ENCODE data around the gene SRRM4.
"Not testable (repeated sequence)": the region's sequence is repeated elsewhere in the genome, so short reads cannot be mapped to it uniquely, and the experiment has no call there.

The SRRM4 gene, protein sequence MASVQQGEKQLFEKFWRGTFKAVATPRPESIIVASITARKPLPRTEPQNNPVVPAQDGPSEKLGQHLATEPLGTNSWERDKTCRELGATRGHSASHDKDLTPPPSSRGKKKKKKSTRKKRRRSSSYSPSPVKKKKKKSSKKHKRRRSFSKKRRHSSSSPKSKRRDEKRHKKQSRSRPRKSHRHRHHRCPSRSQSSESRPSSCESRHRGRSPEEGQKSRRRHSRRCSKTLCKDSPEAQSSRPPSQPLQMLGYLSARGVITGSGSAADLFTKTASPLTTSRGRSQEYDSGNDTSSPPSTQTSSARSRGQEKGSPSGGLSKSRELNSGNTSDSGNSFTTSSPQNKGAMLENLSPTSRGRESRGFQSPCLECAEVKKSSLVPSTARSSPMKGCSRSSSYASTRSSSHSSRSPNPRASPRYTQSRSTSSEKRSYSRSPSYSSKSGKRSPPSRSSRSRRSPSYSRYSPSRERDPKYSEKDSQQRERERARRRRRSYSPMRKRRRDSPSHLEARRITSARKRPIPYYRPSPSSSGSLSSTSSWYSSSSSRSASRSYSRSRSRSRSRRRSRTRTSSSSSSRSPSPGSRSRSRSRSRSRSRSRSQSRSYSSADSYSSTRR

DNA sequence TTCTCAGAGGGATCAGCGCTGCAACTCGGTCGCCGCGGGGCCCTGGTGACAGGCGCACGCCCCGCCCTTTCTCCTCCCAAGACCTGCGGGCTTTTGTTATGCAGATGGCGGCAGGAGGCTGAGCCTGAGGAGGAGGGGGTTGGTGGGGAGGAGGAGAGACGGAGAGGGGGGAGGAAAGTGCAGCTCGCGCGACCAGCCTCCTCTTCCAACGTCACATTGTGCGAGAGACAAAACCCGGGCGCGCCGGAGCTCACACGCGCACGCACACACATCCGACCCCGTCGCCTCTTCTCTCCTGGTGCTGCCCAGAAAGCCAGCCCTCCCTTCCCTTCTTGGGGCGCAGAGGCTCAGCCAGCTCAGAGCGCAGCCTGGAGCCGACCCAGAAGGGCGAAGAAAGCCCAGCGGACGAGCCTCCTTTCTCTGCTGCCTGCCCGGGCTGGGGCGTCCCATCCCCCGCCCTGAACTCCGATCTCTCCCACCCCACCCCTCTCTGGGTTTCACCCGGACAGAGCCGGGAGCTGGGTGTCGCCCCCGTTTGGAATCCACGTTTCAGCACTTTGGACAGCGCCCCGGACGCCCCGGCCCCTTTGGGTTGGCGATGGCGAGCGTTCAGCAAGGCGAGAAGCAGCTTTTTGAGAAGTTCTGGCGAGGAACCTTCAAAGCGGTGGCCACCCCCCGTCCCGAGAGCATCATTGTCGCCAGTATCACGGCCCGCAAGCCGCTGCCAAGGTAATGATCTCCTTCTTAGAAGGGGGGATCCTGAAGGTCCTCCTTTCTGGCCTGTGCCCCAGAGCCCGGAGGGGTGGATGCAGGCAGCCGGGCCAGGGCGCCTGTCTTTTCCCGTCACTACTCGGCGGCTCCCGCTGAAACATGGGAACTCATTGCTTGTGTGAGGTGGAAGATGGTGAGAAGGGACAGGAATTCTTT is at the start of gene SRRM4:
Gene SRRM4 (plus strand): TSS at position 257 of the 927 bp plus-strand sequence. CDS start 342 bp downstream, at position 599.
- no peak for DNase-seq (ENCODE audit: low read depth)

DNA sequence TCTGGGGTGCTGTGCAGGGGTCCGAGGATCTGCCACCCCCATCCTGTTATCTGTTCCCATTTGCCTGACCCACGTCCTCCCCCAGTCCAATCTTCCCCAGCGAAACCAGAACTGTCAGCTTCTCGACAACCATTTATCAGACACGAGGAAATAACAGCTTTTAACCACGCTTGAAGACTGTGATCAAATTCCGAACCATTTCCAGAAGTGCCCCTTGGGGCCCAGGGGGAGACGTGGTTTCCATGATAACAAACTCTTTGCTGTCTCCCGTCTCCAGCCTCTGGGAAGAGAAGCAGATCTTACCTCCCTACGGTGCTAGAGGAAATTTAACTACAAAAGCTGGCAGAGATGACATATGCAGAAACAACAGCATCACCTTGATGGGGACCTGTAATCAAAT is 35.1 kb upstream of the SRRM4 start:
- DNase-seq (ENCODE audit: low read depth): no peak

DNA sequence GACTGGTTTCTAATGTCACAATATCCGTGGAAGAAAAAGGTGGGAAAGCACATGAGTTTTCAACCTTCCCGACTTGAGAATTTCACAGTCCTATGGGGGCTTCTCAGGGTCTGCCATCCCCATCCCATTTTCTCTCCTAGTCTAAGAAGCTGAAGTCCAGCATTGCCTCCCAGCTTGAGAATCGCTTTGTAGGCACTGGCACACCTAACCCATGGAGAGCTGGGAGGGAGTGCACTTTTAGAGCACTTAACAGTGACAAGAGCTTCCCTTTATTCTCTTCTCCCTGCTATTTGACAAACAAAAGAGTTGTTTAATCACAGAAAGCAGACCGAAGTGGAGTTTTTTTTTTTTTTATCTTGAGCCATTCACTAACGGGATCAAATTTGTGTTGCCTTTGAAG is 22.8 kb upstream of the SRRM4 start:
- no peak for DNase-seq (ENCODE audit: low read depth)

DNA sequence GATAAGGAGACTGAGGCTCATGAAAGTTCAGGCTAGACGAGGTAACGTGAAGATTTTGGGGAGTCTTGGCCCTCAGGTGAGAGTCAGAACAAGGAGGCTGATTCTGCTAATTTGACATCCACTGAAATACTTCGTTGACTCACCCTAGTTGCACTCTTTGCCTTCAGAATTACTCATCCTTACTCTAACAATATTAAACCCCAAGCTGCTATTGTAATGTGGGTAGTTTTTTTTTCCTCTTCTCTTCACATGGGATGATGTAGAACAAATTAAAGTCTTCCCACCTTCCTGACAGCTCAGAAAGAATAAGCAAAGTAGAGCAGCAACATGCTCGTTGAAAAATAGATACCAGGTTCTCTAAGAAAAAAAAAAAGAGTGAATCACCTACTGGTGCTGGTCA is 22.0 kb upstream of the SRRM4 start:
- DNase-seq (ENCODE audit: low read depth): no peak

DNA sequence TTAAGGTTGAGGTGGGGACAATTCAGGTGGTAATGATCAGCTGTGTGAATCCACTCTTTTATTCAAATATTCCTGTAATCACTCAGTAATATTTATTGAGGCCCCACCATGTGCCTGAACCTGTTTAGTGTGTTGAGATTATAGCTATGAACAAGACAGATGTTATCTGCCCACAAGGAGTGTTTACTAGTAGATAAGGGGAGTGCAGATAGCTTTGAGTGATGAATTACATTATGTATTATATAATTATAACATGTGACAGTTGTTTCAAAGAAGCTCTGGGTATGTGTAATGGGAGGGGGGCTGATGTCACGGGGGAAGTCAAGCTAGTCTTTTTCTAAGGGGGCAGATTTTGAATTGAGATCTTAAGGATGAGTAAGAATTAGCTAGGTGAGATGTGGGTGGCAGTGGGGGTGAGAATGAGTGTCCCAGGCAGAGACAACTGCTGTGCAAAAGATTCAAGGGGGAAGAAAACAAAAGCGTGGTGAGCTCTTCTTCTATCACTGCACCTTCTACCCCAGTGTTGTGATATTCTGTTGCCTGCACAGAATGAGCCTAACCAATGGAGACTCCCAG is 21.3 kb upstream of the SRRM4 start:
- DNase-seq (ENCODE audit: low read depth): no peak

DNA sequence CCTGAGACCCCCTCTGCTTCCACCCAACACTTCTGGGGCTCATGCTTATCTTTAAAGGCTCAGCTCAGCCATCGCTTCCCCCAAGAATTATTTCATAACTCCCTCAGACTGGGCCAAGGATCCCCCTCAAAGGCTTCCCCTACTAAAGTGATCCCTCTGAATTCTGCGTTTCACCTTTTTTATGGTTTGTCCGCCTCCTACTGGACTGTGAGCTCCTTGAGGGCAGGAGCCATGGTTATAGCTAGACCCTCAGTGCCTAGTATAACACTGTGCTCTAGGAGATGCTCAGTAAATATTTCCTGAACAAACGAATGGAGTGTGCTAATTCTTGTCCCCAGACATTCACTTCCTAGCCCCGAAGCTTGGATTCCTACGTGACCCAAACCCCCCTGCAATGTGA is 20.5 kb upstream of the SRRM4 start:
- no peak for DNase-seq (ENCODE audit: low read depth)

DNA sequence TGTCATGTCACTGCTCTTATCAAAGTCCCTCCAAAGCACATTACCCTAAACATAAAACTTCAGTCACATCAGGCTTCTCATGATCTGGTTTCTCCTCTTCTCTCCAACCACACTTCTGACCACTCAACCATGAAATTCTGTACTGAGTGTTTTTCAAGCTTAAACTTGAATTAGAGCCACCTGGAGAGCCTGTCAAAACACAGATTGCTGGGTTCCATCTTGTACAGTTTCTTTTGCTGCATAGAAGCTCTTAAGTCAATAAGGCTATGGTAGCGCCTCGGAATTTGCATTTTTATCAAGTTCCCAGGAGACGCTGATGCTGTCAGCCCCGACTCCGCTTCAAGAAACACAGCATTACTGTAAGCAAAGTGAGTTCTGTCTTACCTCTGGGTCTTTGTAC is 16.4 kb upstream of the SRRM4 start:
- DNase-seq (ENCODE audit: low read depth): no peak

DNA sequence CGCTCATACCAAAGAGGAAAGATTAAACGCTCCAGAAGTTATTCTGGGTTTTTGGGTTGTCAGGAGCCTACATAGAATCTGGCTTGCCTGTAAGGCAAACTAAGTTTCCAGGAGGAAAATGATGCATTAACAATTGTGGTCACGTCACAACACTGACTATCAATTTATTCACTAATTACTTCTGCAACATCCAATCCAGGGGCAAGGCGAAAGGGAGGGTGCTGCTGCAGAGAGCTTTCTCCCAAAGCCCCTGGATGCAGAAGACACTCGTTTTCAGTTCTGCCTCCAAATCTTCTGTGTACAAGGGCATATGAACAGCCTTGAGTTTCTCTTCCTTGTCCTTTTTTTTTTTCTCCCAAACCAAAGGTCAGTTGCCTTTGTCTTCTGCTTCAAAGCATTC is 10.5 kb upstream of the SRRM4 start:
- no peak for DNase-seq (ENCODE audit: low read depth)

DNA sequence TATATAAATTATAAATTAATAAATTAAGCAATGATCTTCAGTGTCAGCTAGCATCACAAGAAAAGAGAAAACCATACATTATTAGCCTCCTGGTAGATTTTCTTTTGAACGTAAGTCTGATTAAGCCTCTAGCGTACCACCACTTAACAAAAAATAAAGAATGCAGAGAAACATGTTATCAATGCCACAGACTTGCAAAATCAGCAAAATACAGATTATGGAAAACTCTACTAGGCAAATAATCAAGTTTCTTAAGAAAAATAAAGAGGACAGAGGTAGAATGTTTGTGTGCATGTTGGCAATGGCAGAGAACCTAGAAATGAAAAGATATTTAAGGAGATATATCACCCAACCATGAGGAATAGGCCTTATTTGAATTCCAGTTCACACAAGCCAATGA is 8.4 kb upstream of the SRRM4 start:
- DNase-seq (ENCODE audit: low read depth): no peak

DNA sequence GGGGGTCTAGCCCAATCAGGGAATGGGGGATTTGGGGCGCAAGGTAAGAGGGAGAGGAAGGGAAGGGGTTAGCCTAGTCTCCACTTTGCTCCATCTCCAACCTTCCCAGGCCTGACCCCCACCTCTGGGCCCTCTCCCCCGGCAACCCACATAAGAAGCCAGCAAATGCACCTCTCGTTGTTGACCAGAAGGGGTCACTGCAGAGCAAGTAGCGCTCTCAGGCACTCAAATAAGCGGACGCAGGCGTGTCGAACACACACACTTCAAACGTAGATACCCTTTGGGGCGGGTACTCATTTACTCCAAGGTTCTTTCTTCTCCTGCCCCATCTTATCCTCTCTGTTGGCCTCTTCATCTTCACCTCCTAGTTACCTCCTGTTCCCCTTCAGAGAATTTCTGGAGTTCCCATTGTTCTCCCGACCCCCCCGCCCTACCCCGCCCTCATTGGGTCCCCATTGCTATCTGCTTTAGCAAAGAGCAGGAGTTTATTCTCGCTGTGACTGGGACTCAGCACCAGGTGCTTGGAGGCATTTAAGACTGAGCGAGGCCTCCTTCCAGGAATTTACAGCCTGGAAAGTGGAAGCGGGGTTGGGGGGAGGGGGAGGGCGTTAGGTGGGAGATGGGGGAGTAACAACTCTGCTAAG is 1.5 kb upstream of the SRRM4 start:
- DNase-seq (ENCODE audit: low read depth): no peak

DNA sequence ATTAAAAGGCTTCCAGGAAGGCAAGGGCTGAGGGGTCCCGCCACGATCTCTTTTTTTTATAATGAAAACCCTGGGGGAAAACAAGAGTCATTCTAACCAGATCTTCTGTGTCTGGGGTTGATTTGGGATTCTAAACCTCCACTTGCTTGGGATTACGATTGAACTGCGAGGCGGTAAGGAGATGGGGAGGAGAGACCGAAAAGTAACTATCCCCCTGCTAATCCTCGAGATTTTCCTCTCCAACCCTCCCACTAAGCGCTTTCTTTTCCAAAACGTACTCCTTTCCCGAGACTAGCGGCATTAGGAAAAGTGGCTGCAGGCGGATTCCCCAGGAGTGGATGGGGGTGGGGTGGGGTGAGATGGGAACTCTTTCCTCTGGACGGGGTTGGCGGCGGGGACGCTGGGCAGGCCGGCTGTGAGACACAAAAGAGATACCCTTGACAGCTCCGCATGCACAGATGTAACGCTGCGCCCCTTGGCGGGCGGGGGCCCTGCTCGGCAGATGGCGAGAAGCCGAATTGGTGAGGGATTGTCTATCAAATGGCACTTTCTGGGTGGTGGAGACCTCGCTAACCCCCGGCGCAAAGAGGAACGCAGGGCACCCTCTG is 830 bp upstream of the SRRM4 start:
- no peak for DNase-seq (ENCODE audit: low read depth)

DNA sequence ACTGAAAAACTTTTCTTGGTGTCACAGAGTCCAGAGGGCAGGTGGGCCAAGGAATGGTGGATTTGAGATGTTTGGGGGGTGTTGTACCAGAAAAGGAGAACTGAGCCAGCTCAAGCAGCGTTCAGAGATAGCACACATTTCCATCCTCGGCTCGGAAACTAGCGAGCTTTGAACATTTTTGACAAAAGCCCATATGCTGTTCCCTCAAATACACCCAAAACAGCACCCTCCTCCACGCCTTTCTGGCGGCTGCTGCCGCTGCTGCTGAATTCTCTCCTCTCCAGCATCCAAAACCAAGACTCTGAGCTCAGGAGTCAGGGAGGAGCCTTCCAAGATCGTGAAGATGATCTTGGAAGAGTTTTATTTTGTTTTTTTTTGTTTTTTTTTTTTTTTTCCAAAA is 961 bp downstream of the SRRM4 start:
- no peak for DNase-seq (ENCODE audit: low read depth)

DNA sequence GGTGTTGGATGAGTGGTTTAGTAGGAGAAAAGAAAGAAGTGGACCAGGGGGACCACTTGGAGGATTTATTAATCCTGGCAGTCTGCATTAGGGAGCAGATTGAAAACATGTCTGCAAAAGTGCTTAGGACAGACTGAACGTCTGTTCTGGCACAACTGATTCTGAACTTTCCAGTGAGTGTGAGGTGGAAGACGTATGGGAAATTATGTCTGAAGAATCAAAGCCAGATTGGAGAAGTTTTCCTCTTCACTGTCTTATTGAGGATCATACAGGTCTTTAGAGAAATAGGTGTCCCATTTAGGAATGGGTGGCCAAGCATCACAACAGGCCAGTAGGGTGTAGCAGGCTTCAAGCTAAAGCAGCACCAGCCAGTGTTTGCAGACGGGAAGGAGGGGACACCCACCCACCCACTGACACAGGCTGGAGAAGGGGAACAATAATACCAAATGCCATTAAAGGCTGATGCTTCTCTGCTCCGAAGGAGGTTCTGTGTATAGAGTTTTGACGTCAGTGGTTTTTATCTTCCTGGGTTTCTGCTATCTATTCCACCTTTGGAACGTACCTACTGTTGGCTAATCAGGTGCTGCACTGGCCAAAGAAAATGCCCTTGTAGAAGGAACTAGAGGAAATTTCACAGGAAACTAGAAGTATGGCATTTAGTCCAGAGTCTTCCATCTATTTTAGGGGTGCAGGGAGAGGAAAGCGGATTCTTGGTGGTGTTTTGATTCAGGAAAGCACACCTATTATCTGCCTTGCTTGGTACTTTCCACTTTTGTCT is 1.8 kb downstream of the SRRM4 start:
- no peak for DNase-seq (ENCODE audit: low read depth)

DNA sequence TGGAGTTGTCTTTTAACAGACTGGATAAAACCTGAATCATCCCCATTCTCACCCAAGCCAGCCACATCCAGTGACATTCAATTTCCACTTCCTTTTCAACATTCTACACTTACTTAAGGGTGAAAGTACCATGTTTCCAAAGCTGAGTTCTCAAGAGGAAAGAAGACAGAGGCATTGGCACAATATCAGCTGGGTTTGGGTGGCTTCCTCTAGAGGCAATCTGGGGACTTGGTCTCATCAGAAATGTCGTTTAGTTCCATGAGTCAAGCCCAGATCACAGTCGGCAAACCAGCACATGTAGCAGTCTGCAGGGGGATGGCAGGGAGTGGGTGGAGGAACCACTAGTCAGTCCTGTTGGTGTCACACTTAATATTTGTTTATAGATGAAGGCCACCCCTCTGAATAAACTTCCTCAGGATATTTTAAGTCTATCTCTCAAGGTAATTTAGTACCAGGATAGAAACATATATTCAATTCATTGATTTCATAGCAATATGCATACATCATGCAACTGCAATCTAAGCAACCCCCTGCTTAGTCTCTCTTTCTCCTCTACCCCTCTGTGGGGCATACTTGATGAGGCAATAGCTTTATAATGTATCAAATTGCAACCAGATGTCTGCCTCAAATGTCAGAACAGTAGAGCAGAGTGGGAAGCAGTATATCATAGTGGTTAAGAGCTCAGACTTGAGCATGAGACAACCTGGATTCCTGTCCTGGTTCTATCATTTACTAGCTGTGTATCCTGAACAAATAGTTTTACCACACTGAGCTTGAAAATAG is 3.0 kb downstream of the SRRM4 start:
- DNase-seq (ENCODE audit: low read depth): no peak

DNA sequence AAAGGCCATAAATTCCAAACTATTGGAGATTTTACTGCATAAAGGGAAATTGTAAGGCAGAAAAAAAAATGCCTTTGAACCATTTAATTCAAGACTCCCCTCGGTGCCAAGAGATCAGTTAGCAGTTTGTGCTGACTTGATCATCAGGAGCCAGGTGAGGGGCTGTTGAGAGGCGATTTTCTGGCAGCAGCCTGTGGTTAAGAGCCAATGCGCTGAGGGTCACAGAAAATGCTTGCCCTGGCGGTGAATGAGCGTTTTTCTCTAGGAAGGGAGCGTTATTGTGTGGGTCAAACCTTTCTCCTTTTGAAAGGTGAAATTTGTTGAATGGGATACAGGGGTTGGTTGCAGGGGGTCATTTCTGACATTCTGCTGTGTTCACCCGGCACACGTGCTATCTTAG is 4.7 kb downstream of the SRRM4 start:
- DNase-seq (ENCODE audit: low read depth): no peak

DNA sequence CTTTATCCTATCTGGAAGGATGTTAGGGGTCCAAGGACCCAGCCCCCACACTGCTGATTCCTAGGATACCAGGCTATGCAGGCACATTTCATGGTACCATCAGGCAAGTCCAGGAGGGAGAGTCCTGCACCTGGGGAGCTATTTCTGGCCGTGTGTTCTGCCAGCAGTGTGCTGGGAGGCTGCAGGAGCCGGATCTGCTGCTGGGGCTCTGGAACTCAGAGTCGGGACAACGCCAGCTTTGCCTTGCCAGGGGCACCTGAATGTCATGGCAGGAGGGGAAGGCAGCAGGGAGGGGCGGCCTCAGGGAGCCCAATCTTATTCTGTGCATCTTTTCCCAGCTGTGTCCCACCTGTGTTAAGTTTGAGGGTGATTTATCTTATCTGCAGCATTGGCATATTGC is 17.8 kb downstream of the SRRM4 start:
- DNase-seq (ENCODE audit: low read depth): no peak

DNA sequence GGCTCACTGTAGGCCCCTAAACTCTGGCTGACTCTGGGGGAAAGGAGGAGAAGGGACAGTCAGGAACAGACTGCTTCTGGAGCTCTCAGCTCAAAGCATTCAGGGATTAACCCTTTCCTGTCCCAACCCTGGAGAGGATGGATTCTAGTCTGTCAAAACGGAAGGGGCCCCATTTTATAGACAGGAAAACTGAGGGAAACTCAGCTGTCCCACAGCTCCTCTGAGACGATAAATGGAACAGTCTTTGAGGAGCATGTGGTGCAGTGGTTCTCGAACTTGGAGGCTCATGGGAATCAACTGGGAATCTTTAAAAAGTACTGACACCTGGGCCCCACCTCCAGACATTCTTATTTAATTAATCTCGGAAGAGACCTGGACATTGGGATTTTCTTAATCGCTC is 23.7 kb downstream of the SRRM4 start:
- no peak for DNase-seq (ENCODE audit: low read depth)

DNA sequence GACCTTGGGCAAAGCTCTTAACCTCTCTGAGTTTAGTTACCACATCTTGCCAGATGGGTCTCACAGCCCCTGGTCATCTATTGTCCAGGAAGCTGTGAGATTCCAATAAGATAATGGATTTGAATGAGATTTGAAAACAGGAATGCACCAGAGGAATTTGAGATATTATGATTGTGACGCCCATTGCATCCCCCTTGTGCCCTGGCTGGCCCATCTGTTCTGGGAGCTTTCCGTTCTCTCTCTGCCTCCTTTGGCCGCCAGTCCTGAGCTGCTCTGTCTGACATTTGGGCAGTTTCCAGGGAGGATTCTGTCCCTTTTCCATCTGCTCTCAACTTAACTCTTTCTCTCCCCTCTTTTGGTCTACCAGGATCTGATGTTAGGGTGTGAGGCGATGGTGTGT is 24.6 kb downstream of the SRRM4 start:
- no peak for DNase-seq (ENCODE audit: low read depth)

DNA sequence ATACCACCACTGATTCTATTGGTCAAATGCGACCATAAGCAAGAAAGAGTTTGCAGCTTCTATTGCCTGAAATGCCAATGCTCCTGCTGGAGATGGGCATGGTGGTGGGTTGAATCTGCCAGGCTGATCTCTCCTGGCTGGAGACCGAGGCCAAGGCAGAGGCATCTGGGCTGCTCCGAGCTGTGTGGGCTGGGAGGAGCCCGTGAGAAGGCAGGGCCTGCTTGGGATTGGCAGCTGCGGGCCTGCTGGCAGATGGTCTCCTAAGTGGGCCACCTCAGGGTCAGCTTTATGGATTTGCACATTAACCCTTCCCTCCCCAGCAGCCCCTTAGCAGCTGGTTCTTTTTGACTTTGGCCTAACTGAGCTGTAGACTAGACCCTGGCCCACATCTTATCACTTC is 25.4 kb downstream of the SRRM4 start:
- no peak for DNase-seq (ENCODE audit: low read depth)

DNA sequence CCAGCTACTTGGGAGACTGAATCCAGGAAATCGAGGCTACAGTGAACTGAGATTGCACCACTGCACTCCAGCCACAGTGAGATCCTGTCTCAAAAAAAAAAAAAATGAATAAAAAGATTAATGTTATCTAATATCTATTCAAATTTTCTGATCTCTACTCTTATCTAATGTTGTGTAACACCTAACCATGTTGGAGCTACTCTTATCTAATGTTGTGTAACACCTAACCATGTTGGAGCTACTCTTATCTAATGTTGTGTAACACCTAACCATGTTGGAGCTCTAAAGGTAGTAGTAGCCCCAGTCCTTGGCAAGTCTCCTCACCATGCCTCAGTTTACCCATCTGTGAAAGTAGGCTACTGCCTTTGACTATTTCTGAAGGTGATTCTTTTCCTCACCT is 26.9 kb downstream of the SRRM4 start:
- not testable (repeated sequence) for DNase-seq (ENCODE audit: low read depth)

Measured in activated T-helper 1 cell treated with Interleukin-2 at 50 U/mL for 16 hours (primary cell).